Aorta (tissue), 5 donors: ENCODE results near the gene PDE3A. TPM values are rescaled to one million over a fixed set of nuclear protein-coding genes. Genes with fewer than 3 reads are reported as not detected.
A peak's percentile ranks its signal among the peaks of the same experiment; 100 is the strongest.

Source experiments
- ATAC-seq: fragments of 200-7000 bp; cut with Tn5 transposase; one replicate; pipeline ENCODE4 v1.9.1; 2022; ENCODE audit warnings: moderate library complexity; ENCODE audit not compliant: low FRiP score
- DNase-seq, 2 donors: peaks; one replicate each; pipeline ENCODE4 v3.0.0-alpha.2; 2020
- H3K27ac ChIP-seq, 2 donors: one replicate each; pipeline ENCODE4 v1.5.1; 2013; ENCODE audit warnings: low read length in 2 of 2, mild to moderate bottlenecking in 2 of 2, moderate library complexity in 2 of 2, control low read depth in 1 of 2, inconsistent platforms in 1 of 2, low read depth in 1 of 2
- H3K27me3 ChIP-seq, 2 donors: one replicate each; pipeline ENCODE4 v1.6.1; 2013; ENCODE audit warnings: control low read depth in 1 of 2, low read length in 1 of 2, mild to moderate bottlenecking in 1 of 2, moderate library complexity in 1 of 2; ENCODE audit not compliant: insufficient read depth in 2 of 2, control insufficient read depth in 1 of 2
- H3K36me3 ChIP-seq, 2 donors: one replicate each; pipeline ENCODE4 v1.6.1; 2013; ENCODE audit warnings: control low read depth in 1 of 2, low read length in 1 of 2, mild to moderate bottlenecking in 1 of 2; ENCODE audit not compliant: insufficient read depth in 2 of 2, control insufficient read depth in 1 of 2
- H3K4me1 ChIP-seq, 2 donors: one replicate each; pipeline ENCODE4 v1.6.1; 2013; ENCODE audit warnings: low read length in 2 of 2, control low read depth in 1 of 2, mild to moderate bottlenecking in 1 of 2, moderate library complexity in 1 of 2; ENCODE audit not compliant: insufficient read depth in 2 of 2, control insufficient read depth in 1 of 2
- H3K4me3 ChIP-seq, 2 donors: one replicate each; pipeline ENCODE4 v1.5.1; 2013; ENCODE audit warnings: low read length in 2 of 2, control low read depth in 1 of 2, mild to moderate bottlenecking in 1 of 2
- H3K9me3 ChIP-seq: one replicate; pipeline ENCODE4 v1.6.1; 2013; ENCODE audit warnings: mild to moderate bottlenecking, low read length; ENCODE audit not compliant: control insufficient read depth
- whole genome bisulfite sequencing, 2 donors: extraction: QIAGEN DNeasy Blood & Tissue Kit; methylation state at CpG; one replicate each; pipeline ENCODE4 v1.1.7; 2013; 5-methylcytosine and 5-hydroxymethylcytosine counted together
- intact Hi-C, 2 donors: fragments of 100-400 bp; cut with DNase I; formaldehyde crosslinking; loops; one replicate each; pipeline versions ENCODE4 v1.14.2 to v1.15.0; 2022
- polyA plus RNA-seq, 2 donors: library from polyadenylated mRNA; stranded (reverse); fragments of 200-250 nt; gene quantifications; one replicate each; pipeline ENCODE4 v1.2.3, GENCODE V29; 2013
- total RNA-seq, 2 donors: library from RNA; stranded (reverse); fragmentation: NEBNext Ultra II Directional; extraction: Animal tissue kit (Norgen Biotek cat#: 25700); gene quantifications; one replicate each; pipeline ENCODE4 v1.2.1, GENCODE V29; 2021
- donor health status: healthy with polysubstance abuse.
- donor health status: Bipolar disorder and iron deficiency.
- donor health status: DM: no; HTN: no; CAD: no.
- donor health status: DM: no; HTN: no; CAD: no.
- donor health status: DM: yes; HTN: yes; CAD: no.

PDE3A gene
- total and polyA plus RNA-seq, 4 donors: 7.4 to 99.3 (median 62.4) TPM

DNA sequence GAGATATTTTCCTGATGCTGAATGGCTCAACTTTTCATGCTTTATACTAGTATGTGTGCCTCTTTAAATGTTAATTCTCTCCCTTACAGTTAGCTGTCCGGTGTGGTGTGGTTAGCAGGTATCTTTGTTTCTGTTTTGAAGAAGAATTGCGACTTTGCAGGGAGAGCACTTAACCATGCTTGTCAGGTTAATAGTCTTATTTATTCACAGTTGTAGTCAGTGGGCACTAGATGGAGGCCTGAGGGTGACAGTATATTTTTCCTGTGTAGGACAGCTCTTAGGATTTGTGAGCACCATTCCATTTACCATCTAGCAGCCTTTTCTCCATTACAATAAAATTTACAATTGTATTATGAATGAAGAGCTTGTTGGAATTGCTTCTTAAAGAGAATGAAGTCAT, 34.9 kb downstream of the PDE3A start:
- no peak overlapping the region for H3K4me3 ChIP-seq
- H3K27ac ChIP-seq: no peak overlapping the region
- 53 to 57% methylated on average over 2 of the region's 2 CpGs for WGBS, 2 donors
- ATAC-seq (no peak), DNase-seq (no peak)
- no peaks in the 10 kb centered on the region for H3K9me3 ChIP-seq
- intact Hi-C loops: no loop called here
- H3K4me1 ChIP-seq: peaks cover 0 to 3% of the 10 kb centered on the region in 2 donors
- H3K27me3 ChIP-seq: no peaks in the 10 kb centered on the region
- no peaks in the 10 kb centered on the region for H3K36me3 ChIP-seq

- DNase-seq: peak in 1 of 2 donors; percentile 52
- H3K4me3 ChIP-seq: no peak overlapping the region
- no peaks in the 10 kb centered on the region for H3K36me3 ChIP-seq
- no peak overlapping the region for H3K27ac ChIP-seq
- no peaks in the 10 kb centered on the region for H3K9me3 ChIP-seq
- intact Hi-C loops: no loop called here
- ATAC-seq: peak; percentile 22
- H3K27me3 ChIP-seq: no peaks in the 10 kb centered on the region
- H3K4me1 ChIP-seq: peaks cover 0 to 3% of the 10 kb centered on the region in 2 donors
- WGBS, 2 donors: 51 to 55% methylated on average over 6 of the region's 6 CpGs
Observed at GRCh38 chr12:20404576-20405346, 36.4 kb downstream of the PDE3A start.

DNA sequence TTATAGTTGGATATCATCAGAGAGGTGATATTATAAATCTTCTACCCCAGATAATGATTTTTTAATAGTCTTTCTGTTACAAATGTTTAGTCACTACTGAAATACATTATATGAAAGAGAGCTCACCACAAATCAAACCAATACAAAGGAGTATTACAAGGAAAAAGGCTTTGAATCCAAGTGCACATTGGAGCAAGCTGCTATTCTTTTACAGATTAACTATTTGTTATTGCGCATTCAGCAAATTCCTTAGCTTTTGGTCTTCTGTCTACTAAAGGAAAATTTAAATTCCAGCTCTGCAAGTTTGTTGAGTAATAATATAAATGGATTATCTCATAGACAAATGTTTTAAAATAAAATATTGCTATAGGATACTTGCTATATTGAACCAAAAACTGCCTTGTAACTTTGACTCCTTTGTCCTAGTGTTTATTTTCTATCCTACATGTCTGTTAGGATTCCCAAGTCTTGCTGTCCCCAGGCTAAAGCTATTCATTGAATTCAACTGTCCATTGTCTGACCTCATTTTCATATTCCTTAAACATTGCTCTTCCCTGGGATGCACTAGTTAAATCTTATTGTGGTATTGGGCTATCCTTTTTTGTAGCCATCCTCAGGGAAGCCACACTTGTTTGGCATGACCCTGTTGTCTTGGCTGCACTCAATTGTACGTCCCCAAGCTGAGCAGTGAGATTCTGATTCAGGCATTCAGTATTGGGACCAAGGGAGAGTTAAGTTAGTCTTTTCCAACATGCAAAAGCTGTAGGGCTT, 41.5 kb downstream of the PDE3A start:
- H3K27ac ChIP-seq: no peak overlapping the region
- DNase-seq: no peak
- peaks cover 0 to 3% of the 10 kb centered on the region in 2 donors for H3K4me1 ChIP-seq
- ATAC-seq: no peak
- intact Hi-C loops: no loop called here
- H3K4me3 ChIP-seq: no peak overlapping the region
- 36 to 44% methylated on average over 2 of the region's 2 CpGs for WGBS, 2 donors
- H3K36me3 ChIP-seq: no peaks in the 10 kb centered on the region
- no peaks in the 10 kb centered on the region for H3K9me3 ChIP-seq
- no peaks in the 10 kb centered on the region for H3K27me3 ChIP-seq

DNA sequence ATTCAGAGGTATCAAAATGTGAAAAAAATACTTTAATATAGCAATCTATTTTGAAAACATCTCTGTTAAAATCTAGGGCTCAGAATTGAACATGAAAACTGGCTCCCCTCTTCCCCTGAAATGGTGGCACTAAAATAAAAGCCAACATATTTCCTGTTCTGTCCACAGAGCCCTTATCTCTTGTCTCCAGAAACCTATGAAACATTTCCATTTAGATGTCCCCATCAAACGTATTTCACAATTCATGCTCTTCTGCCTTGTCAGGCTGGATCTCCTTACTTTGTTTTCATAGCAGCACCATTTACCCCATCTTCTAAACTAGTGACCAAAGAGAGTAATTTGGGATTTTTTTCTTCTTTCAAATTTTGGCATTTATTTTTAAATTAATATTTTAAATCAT, 42.4 kb downstream of the PDE3A start:
- intact Hi-C loops: no loop called here
- no peak overlapping the region for H3K27ac ChIP-seq
- ATAC-seq (no peak), DNase-seq (no peak)
- no peaks in the 10 kb centered on the region for H3K9me3 ChIP-seq
- H3K36me3 ChIP-seq: no peaks in the 10 kb centered on the region
- H3K27me3 ChIP-seq: no peaks in the 10 kb centered on the region
- no peak overlapping the region for H3K4me3 ChIP-seq
- 45 to 53% methylated on average over 1 of the region's 1 CpG for WGBS, 2 donors
- peaks cover 2 to 3% of the 10 kb centered on the region in 2 donors for H3K4me1 ChIP-seq

DNA sequence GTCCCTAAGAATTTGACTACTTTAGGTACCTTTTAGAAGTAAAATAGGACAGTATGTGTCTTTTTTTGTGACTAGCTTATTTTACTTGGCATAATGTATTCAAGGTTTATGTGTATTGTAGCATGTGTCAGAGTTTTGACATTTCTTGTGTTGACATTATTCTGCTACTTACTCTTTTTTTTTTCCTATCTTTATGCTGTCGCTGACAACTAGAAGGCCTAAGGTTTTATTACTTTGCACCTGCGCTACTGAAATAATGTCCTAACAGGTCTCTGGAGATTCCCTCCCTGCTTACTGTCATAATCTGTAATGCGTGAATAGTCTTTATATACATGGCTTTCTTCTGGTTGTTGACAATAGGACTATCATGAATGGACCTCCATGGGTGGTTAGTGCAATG, 43.0 kb downstream of the PDE3A start:
- intact Hi-C loops: no loop called here
- peaks cover 2 to 3% of the 10 kb centered on the region in 2 donors for H3K4me1 ChIP-seq
- H3K4me3 ChIP-seq: no peak overlapping the region
- H3K9me3 ChIP-seq: no peaks in the 10 kb centered on the region
- H3K36me3 ChIP-seq: no peaks in the 10 kb centered on the region
- WGBS, 2 donors: 72 to 77% methylated on average over 3 of the region's 3 CpGs
- no peak for DNase-seq
- no peak for ATAC-seq
- no peak overlapping the region for H3K27ac ChIP-seq
- H3K27me3 ChIP-seq: no peaks in the 10 kb centered on the region

DNA sequence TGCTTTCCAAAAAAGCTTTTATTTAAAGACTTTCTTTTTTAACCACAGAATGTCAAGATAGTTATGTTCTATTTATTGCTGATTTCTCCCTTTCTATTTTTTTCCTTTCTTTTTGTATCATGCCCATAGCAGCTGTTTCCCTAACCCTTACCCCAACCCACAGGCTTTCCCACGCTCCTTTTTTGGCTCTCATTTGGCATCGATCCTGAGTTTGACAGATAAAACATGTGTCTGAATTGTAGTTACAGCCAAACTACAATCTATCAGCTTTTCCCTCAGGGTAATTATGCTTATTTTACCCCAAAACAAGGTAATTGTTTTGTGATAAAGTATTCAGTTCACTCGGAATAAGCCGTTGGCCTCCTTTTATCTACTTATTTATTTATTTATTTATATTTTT, 46.7 kb downstream of the PDE3A start:
- peaks cover 2 to 3% of the 10 kb centered on the region in 2 donors for H3K4me1 ChIP-seq
- intact Hi-C loops: no loop called here
- DNase-seq (no peak), ATAC-seq (no peak)
- no peaks in the 10 kb centered on the region for H3K9me3 ChIP-seq
- no peaks in the 10 kb centered on the region for H3K36me3 ChIP-seq
- no peaks in the 10 kb centered on the region for H3K27me3 ChIP-seq
- 6 to 9% methylated on average over 4 of the region's 4 CpGs for WGBS, 2 donors
- no peak overlapping the region for H3K4me3 ChIP-seq
- H3K27ac ChIP-seq: no peak overlapping the region

DNA sequence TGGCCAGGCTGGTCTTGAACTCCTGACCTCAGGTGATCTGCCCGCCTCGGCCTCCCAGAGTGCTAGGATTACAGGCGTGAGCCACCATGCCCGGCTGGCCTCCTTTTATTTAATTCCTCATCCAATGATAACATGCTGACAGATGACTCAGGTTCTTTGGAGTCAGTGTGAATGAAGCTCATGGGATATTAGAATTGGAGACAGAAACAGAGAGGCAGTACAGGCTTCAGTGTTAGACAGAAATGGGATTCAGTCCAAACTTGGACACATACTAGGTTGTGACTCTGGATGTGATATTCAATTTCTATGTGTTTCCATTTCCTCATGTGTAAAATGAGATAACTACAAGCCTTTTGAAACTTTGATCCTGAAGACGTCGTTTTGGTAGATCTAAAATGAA, 47.3 kb downstream of the PDE3A start:
- Histone ChIP-seq H3K9me3 (no peaks in the 10 kb centered on the region), H3K36me3 (no peaks in the 10 kb centered on the region), H3K27me3 (no peaks in the 10 kb centered on the region), H3K4me1 (peaks cover 5 to 6% of the 10 kb centered on the region in 2 donors), H3K27ac (no peak overlapping the region), H3K4me3 (no peak overlapping the region)
- DNase-seq (no peak), ATAC-seq (no peak)
- WGBS, 2 donors: 46 to 48% methylated on average over 6 of the region's 6 CpGs
- intact Hi-C loops: no loop called here

DNA sequence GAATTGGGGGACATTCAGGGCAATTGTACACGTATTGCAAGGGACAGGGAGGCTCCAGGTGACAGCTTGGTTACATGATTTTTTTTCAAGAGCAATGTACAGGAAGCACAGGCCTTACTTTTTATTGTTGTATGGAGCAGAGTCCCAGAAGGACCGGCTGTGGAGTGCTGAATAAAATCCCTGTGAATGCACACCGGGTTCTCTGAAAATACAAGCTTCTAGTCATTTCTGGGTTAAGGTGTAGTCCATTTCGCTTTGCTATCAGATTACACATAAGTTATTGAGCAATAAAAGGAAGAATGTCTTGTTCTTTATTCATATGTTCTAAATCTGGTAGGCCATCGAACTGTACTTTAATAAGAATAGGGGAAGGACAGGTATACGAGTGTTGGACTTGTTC, 52.2 kb downstream of the PDE3A start:
- DNase-seq (no peak), ATAC-seq (no peak)
- Histone ChIP-seq H3K4me1 (peaks cover 4 to 6% of the 10 kb centered on the region in 2 donors), H3K9me3 (no peaks in the 10 kb centered on the region), H3K36me3 (no peaks in the 10 kb centered on the region), H3K4me3 (no peak overlapping the region), H3K27ac (no peak overlapping the region), H3K27me3 (no peaks in the 10 kb centered on the region)
- intact Hi-C loops: no loop called here
- WGBS, 2 donors: 59 to 62% methylated on average over 6 of the region's 6 CpGs

DNA sequence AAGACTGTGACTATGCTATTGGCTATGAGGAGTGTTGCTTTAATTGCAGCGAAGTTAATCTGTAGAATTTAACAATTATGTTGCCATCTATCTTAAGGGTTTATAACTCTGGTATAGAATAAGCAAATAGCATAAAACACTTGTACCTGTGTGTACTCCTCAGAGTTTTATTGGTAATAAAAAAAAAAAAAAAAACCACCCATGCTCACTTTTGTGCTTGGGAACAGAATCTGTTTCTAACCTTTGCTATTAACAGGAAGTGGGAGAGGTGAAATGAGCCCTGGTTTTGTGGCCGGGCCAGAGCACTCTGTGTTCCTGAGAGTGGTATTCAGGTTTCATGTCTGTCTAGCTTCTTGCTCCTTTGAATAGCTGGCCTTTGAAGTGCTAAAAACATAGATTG, 53.1 kb downstream of the PDE3A start:
- 44 to 51% methylated on average over 2 of the region's 2 CpGs for WGBS, 2 donors
- intact Hi-C loops: no loop called here
- Histone ChIP-seq H3K36me3 (no peaks in the 10 kb centered on the region), H3K9me3 (no peaks in the 10 kb centered on the region), H3K27me3 (no peaks in the 10 kb centered on the region), H3K4me1 (peaks cover 4 to 6% of the 10 kb centered on the region in 2 donors), H3K4me3 (no peak overlapping the region), H3K27ac (no peak overlapping the region)
- ATAC-seq (no peak), DNase-seq (no peak)
